KMS-11 (cell line): ENCODE results near the gene CDH5.

ENCODE experiments used
- H2AFZ ChIP-seq: fragments of 200-600 bp; sonication (generic); 2 replicates; pipeline ENCODE4 v1.6.1; 2016; ENCODE audit warnings: antibody characterized with exemption, mixed run types, low read depth
- H3K27ac ChIP-seq: fragments of 200-600 bp; sonication (generic); 2 replicates; pipeline ENCODE4 v1.6.1; 2016; ENCODE audit warnings: mild to moderate bottlenecking, mixed run types
- H3K27me3 ChIP-seq: fragments of 200-600 bp; sonication (generic); 2 replicates; pipeline ENCODE4 v1.6.1; 2017; ENCODE audit warnings: mild to moderate bottlenecking, low read depth, mixed run types, moderate library complexity; ENCODE audit not compliant: insufficient read depth
- H3K36me3 ChIP-seq: fragments of 200-600 bp; sonication (generic); 2 replicates; pipeline ENCODE4 v1.6.1; 2017; ENCODE audit warnings: mild to moderate bottlenecking, mixed run types; ENCODE audit not compliant: insufficient read depth
- H3K4me1 ChIP-seq: fragments of 200-600 bp; sonication (generic); 2 replicates; pipeline ENCODE4 v1.6.1; 2016; ENCODE audit warnings: mild to moderate bottlenecking, low read depth, mixed run types; ENCODE audit not compliant: poor library complexity, severe bottlenecking
- H3K4me2 ChIP-seq: fragments of 200-600 bp; sonication (generic); 2 replicates; pipeline ENCODE4 v1.7.0; 2016; ENCODE audit warnings: mild to moderate bottlenecking, mixed run types
- H3K4me3 ChIP-seq: fragments of 200-600 bp; sonication (generic); IDR thresholded peaks from 2 replicates; pipeline ENCODE4 v1.6.1; 2017; ENCODE audit warnings: low read depth, low read length, mixed read lengths; ENCODE audit not compliant: insufficient read depth
- H3K79me2 ChIP-seq: fragments of 200-600 bp; sonication (generic); 2 replicates; pipeline ENCODE4 v1.6.1; 2016; ENCODE audit warnings: low read depth, mixed run types; ENCODE audit not compliant: insufficient read depth
- H3K9ac ChIP-seq: fragments of 200-600 bp; sonication (generic); 2 replicates; pipeline ENCODE4 v1.6.1; 2016; ENCODE audit warnings: mild to moderate bottlenecking, mixed run types
- H4K20me1 ChIP-seq: fragments of 200-600 bp; sonication (generic); 2 replicates; pipeline ENCODE4 v1.6.1; 2016; ENCODE audit warnings: mild to moderate bottlenecking, mixed run types; ENCODE audit not compliant: insufficient read depth
- CTCF ChIP-seq: fragments of 200-600 bp; sonication (generic); conservative IDR thresholded peaks from 2 replicates; pipeline ENCODE4 v1.6.1; 2017; ENCODE audit warnings: low read depth, mild to moderate bottlenecking, antibody characterized with exemption, low read length, moderate library complexity, mixed read lengths

Gene CDH5

GRCh38 chr16:66360624-66361324 is 5.7 kb upstream of the CDH5 start:
- Histone ChIP-seq H3K4me1 (no peaks in the 10 kb centered on the region), H3K79me2 (no peaks in the 10 kb centered on the region), H3K36me3 (no peaks in the 10 kb centered on the region), H2AFZ (no peak overlapping the region), H3K4me3 (no peak overlapping the region), H3K27ac (no peak overlapping the region), H3K27me3 (peaks cover 19% of the 10 kb centered on the region), H3K4me2 (no peak overlapping the region), H3K9ac (no peak overlapping the region), H4K20me1 (no peaks in the 10 kb centered on the region)
- TF ChIP-seq CTCF: no peak

- Histone ChIP-seq H4K20me1 (no peaks in the 10 kb centered on the region), H3K4me3 (no peak overlapping the region), H3K4me2 (no peak overlapping the region), H3K4me1 (no peaks in the 10 kb centered on the region), H2AFZ (no peak overlapping the region), H3K27ac (no peak overlapping the region), H3K9ac (no peak overlapping the region), H3K36me3 (no peaks in the 10 kb centered on the region), H3K79me2 (no peaks in the 10 kb centered on the region), H3K27me3 (peaks cover 19% of the 10 kb centered on the region)
- no peak for TF ChIP-seq CTCF
Measured at GRCh38 chr16:66361604-66362135, 4.8 kb upstream of the CDH5 start.

GRCh38 chr16:66363211-66363777 is 3.2 kb upstream of the CDH5 start:
- no peak overlapping the region for H3K4me3 ChIP-seq
- no peak overlapping the region for H3K9ac ChIP-seq
- H2AFZ ChIP-seq: no peak overlapping the region
- no peak for TF ChIP-seq CTCF
- H3K4me2 ChIP-seq: no peak overlapping the region
- peaks cover 19% of the 10 kb centered on the region for H3K27me3 ChIP-seq
- no peaks in the 10 kb centered on the region for H3K79me2 ChIP-seq
- H4K20me1 ChIP-seq: no peaks in the 10 kb centered on the region
- H3K4me1 ChIP-seq: no peaks in the 10 kb centered on the region
- no peak overlapping the region for H3K27ac ChIP-seq
- no peaks in the 10 kb centered on the region for H3K36me3 ChIP-seq

GRCh38 chr16:66364117-66364958 is 2.2 kb upstream of the CDH5 start:
- H3K9ac ChIP-seq: no peak overlapping the region
- H3K79me2 ChIP-seq: no peaks in the 10 kb centered on the region
- peaks cover 17% of the 10 kb centered on the region for H3K27me3 ChIP-seq
- H4K20me1 ChIP-seq: no peaks in the 10 kb centered on the region
- no peaks in the 10 kb centered on the region for H3K4me1 ChIP-seq
- no peak overlapping the region for H3K4me2 ChIP-seq
- H3K36me3 ChIP-seq: no peaks in the 10 kb centered on the region
- no peak overlapping the region for H3K27ac ChIP-seq
- H3K4me3 ChIP-seq: no peak overlapping the region
- no peak for TF ChIP-seq CTCF
- H2AFZ ChIP-seq: no peak overlapping the region
